Activated CD4-positive, alpha-beta T cell treated with anti-CD3 and anti-CD28 coated beads, Interleukin-2, Interleukin-4, amounts not matched to agents 100 ng/mL and 50 ng/mL, durations not matched to agents 16 hours and 8 hours (primary cell): ENCODE results near the gene ITM2B.
"Not testable (repeated sequence)": the region's sequence is repeated elsewhere in the genome, so short reads cannot be mapped to it uniquely, and the experiment has no call there.

Experiments
- DNase-seq: peaks from one replicate; pipeline ENCODE4 v3.0.0-alpha.2; 2020; ENCODE audit warnings: low spot score

The ITM2B gene

GRCh38 chr13:48233046-48233888 lies at the start of gene ITM2B:
Gene ITM2B (plus strand): TSS chr13:48233206. CDS start chr13:48233361, 155 bp downstream.
- DNase-seq = peak; percentile 54

- no peak for DNase-seq
Measured at GRCh38 chr13:48184260-48184659, 48.7 kb upstream of the ITM2B start.

- no peak for DNase-seq
Measured at GRCh38 chr13:48185018-48185417, 48.0 kb upstream of the ITM2B start.

- no peak for DNase-seq
Measured at GRCh38 chr13:48186722-48187121, 46.3 kb upstream of the ITM2B start.

- no peak for DNase-seq
Measured at GRCh38 chr13:48188131-48188530, 44.9 kb upstream of the ITM2B start.

- DNase-seq = no peak
Measured at GRCh38 chr13:48188601-48189000, 44.4 kb upstream of the ITM2B start.

GRCh38 chr13:48189171-48189570 lies 43.8 kb upstream of the ITM2B start:
- no peak for DNase-seq

GRCh38 chr13:48192411-48192935 lies 40.5 kb upstream of the ITM2B start:
- no peak for DNase-seq

GRCh38 chr13:48194379-48194754 lies 38.6 kb upstream of the ITM2B start:
- DNase-seq = no peak

- no peak for DNase-seq
Measured at GRCh38 chr13:48199404-48199946, 33.5 kb upstream of the ITM2B start.

- no peak for DNase-seq
Measured at GRCh38 chr13:48201044-48201443, 32.0 kb upstream of the ITM2B start.

GRCh38 chr13:48207207-48207606 lies 25.8 kb upstream of the ITM2B start:
- DNase-seq = not testable (repeated sequence)

GRCh38 chr13:48210178-48210577 lies 22.8 kb upstream of the ITM2B start:
- DNase-seq = peak; percentile 80

- no peak for DNase-seq
Measured at GRCh38 chr13:48214519-48215121, 18.4 kb upstream of the ITM2B start.

- not testable (repeated sequence) for DNase-seq
Measured at GRCh38 chr13:48215511-48216203, 17.3 kb upstream of the ITM2B start.

- no peak for DNase-seq
Measured at GRCh38 chr13:48216204-48216711, 16.7 kb upstream of the ITM2B start.

GRCh38 chr13:48220592-48220980 lies 12.4 kb upstream of the ITM2B start:
- DNase-seq = peak; percentile 67

- no peak for DNase-seq
Measured at GRCh38 chr13:48220981-48221685, 11.9 kb upstream of the ITM2B start.

- DNase-seq = no peak
Measured at GRCh38 chr13:48221686-48222187, 11.3 kb upstream of the ITM2B start.

- DNase-seq = no peak
Measured at GRCh38 chr13:48222358-48223301, 10.4 kb upstream of the ITM2B start.
